Cerebellar cortex (tissue), 1 donor: Measurements from ENCODE around the gene DUS1L.

Experiments used
- DNase-seq: peaks from one replicate; pipeline ENCODE4 v3.0.0-alpha.2; 2015; ENCODE audit warnings: low spot score

The DUS1L gene

GRCh38 chr17:82012640-82013295 is 52.8 kb downstream of the DUS1L start:
- DNase-seq, result no peak

- no peak for DNase-seq
These were observed 53.4 kb downstream of the DUS1L start for GRCh38 chr17:82012261-82012639.

GRCh38 chr17:82011617-82012187 is 53.9 kb downstream of the DUS1L start:
- no peak for DNase-seq

- DNase-seq, result no peak
These were observed 54.8 kb downstream of the DUS1L start for GRCh38 chr17:82010575-82011525.

- DNase-seq, result no peak
These were observed 56.2 kb downstream of the DUS1L start for GRCh38 chr17:82009413-82009812.

- DNase-seq, result no peak
These were observed 56.6 kb downstream of the DUS1L start for GRCh38 chr17:82008941-82009405.

- no peak for DNase-seq
These were observed 57.2 kb downstream of the DUS1L start for GRCh38 chr17:82008258-82008940.
